Ectodermal cell (in vitro differentiated cells): ENCODE results near the gene MC5R. TPM values are rescaled to one million over a fixed set of nuclear protein-coding genes. Genes with fewer than 3 reads are reported as not detected.
A peak's percentile ranks its signal among the peaks of the same experiment; 100 is the strongest.

Experiments used
- H3K27ac ChIP-seq: 2 replicates; pipeline ENCODE4 v1.7.0; 2013; ENCODE audit warnings: mild to moderate bottlenecking, low read depth, low read length; ENCODE audit not compliant: insufficient read depth, poor library complexity, severe bottlenecking
- H3K27me3 ChIP-seq: 2 replicates; pipeline ENCODE4 v1.7.0; 2013; ENCODE audit warnings: mild to moderate bottlenecking, low read length; ENCODE audit not compliant: insufficient read depth, control insufficient read depth, poor library complexity, severe bottlenecking
- H3K36me3 ChIP-seq: one replicate; pipeline ENCODE4 v1.7.0; 2013; ENCODE audit warnings: low read length; ENCODE audit not compliant: control insufficient read depth, insufficient read depth
- H3K4me1 ChIP-seq: one replicate; pipeline ENCODE4 v1.7.0; 2013; ENCODE audit warnings: low read length; ENCODE audit not compliant: control insufficient read depth, insufficient read depth
- H3K4me3 ChIP-seq: 2 replicates; pipeline ENCODE4 v1.7.0; 2013; ENCODE audit warnings: low read depth, low read length, control low read depth; ENCODE audit not compliant: insufficient read depth
- H3K9me3 ChIP-seq: 2 replicates; pipeline ENCODE4 v1.7.0; 2013; ENCODE audit warnings: mild to moderate bottlenecking, low read length, moderate library complexity; ENCODE audit not compliant: control insufficient read depth
- WGBS, 2 experiments: methylation state at CpG; one replicate each; pipeline ENCODE4 v1.1.7; 2013; ENCODE audit warnings: missing lambda C conversion rate in 2 of 2; 5-methylcytosine and 5-hydroxymethylcytosine counted together
- polyA plus RNA-seq, 4 experiments: library from polyadenylated mRNA; stranded (reverse); fragments of 50-300 nt; gene quantifications; one replicate each; pipeline ENCODE4 v1.2.3, GENCODE V29; 2013

The MC5R gene
- polyA plus RNA-seq (2013, experiment 1 of 4), result 0.22 TPM
- polyA plus RNA-seq (2013, experiment 2 of 4), result 0.14 TPM
- 0.16 TPM for polyA plus RNA-seq (2013, experiment 3 of 4)
- 0.16 TPM for polyA plus RNA-seq (2013, experiment 4 of 4)

GRCh38 chr18:13823707-13824395 is at the start of gene MC5R:
TSS of gene MC5R (plus strand) at chr18:13824149. CDS start at chr18:13825766, 1,617 bp downstream.
- WGBS, 2 experiments, result 7 to 8% methylated on average over 54 of the region's 54 CpGs
- peaks cover 13% of the 10 kb centered on the region for H3K27me3 ChIP-seq

GRCh38 chr18:13775058-13775457 is 48.9 kb upstream of the MC5R start:
- no peaks in the 10 kb centered on the region for H3K27me3 ChIP-seq
- WGBS, 2 experiments, result 61 to 64% methylated on average over 3 of the region's 3 CpGs
- H3K27ac ChIP-seq, result no peak overlapping the region
- H3K4me3 ChIP-seq, result no peak overlapping the region
- no peaks in the 10 kb centered on the region for H3K36me3 ChIP-seq
- no peaks in the 10 kb centered on the region for H3K4me1 ChIP-seq
- no peaks in the 10 kb centered on the region for H3K9me3 ChIP-seq

More at GRCh38 chr18:13823707-13824395, at the start of gene MC5R:
- no peak within 1 kb of the TSS for H3K27ac ChIP-seq
- no peaks in the 10 kb centered on the region for H3K4me1 ChIP-seq
- H3K9me3 ChIP-seq, result no peaks in the 10 kb centered on the region
- peak within 1 kb of the TSS; percentile 29 for H3K4me3 ChIP-seq
- no peaks in the 10 kb centered on the region for H3K36me3 ChIP-seq

GRCh38 chr18:13791181-13791580 is 32.8 kb upstream of the MC5R start:
- Histone ChIP-seq H3K4me3 (no peak overlapping the region), H3K36me3 (no peaks in the 10 kb centered on the region), H3K9me3 (no peaks in the 10 kb centered on the region), H3K27me3 (no peaks in the 10 kb centered on the region), H3K27ac (no peak overlapping the region), H3K4me1 (no peaks in the 10 kb centered on the region)
- WGBS, 2 experiments, result 87 to 91% methylated on average over 7 of the region's 7 CpGs

GRCh38 chr18:13793819-13794218 is 30.1 kb upstream of the MC5R start:
- WGBS, 2 experiments, result 53 to 61% methylated on average over 7 of the region's 7 CpGs
- Histone ChIP-seq H3K36me3 (no peaks in the 10 kb centered on the region), H3K4me3 (no peak overlapping the region), H3K9me3 (no peaks in the 10 kb centered on the region), H3K4me1 (no peaks in the 10 kb centered on the region), H3K27ac (no peak overlapping the region), H3K27me3 (no peaks in the 10 kb centered on the region)

GRCh38 chr18:13796515-13796914 is 27.4 kb upstream of the MC5R start:
- WGBS, 2 experiments, result 89 to 90% methylated on average over 14 of the region's 14 CpGs
- H3K36me3 ChIP-seq, result no peaks in the 10 kb centered on the region
- no peaks in the 10 kb centered on the region for H3K9me3 ChIP-seq
- H3K4me3 ChIP-seq, result no peak overlapping the region
- peaks cover 16% of the 10 kb centered on the region for H3K27me3 ChIP-seq
- H3K27ac ChIP-seq, result no peak overlapping the region
- peaks cover 6% of the 10 kb centered on the region for H3K4me1 ChIP-seq

GRCh38 chr18:13797157-13797611 is 26.8 kb upstream of the MC5R start:
- Histone ChIP-seq H3K27ac (no peak overlapping the region), H3K4me1 (peaks cover 6% of the 10 kb centered on the region), H3K36me3 (no peaks in the 10 kb centered on the region), H3K27me3 (peaks cover 19% of the 10 kb centered on the region), H3K9me3 (no peaks in the 10 kb centered on the region), H3K4me3 (no peak overlapping the region)
- WGBS, 2 experiments, result 83 to 97% methylated on average over 2 to 3 of the region's 3 CpGs

GRCh38 chr18:13799396-13799795 is 24.6 kb upstream of the MC5R start:
- no peaks in the 10 kb centered on the region for H3K36me3 ChIP-seq
- H3K4me1 ChIP-seq, result peaks cover 6% of the 10 kb centered on the region
- H3K4me3 ChIP-seq, result no peak overlapping the region
- no peaks in the 10 kb centered on the region for H3K9me3 ChIP-seq
- WGBS, 2 experiments, result 87 to 91% methylated on average over 11 of the region's 11 CpGs
- no peak overlapping the region for H3K27ac ChIP-seq
- H3K27me3 ChIP-seq, result peaks cover 19% of the 10 kb centered on the region

GRCh38 chr18:13800505-13801259 is 23.3 kb upstream of the MC5R start:
- Histone ChIP-seq H3K27me3 (peaks cover 19% of the 10 kb centered on the region), H3K9me3 (no peaks in the 10 kb centered on the region), H3K4me3 (peak overlapping the region; percentile 40), H3K4me1 (peaks cover 6% of the 10 kb centered on the region), H3K27ac (no peak overlapping the region), H3K36me3 (no peaks in the 10 kb centered on the region)
- 13 to 14% methylated on average over 30 of the region's 30 CpGs for WGBS, 2 experiments

- Histone ChIP-seq H3K27ac (no peak overlapping the region), H3K9me3 (no peaks in the 10 kb centered on the region), H3K36me3 (no peaks in the 10 kb centered on the region), H3K4me1 (peaks cover 6% of the 10 kb centered on the region), H3K27me3 (peaks cover 19% of the 10 kb centered on the region), H3K4me3 (peak overlapping the region; percentile 40)
- 12% methylated on average over 15 of the region's 15 CpGs for WGBS, 2 experiments
These were observed 22.7 kb upstream of the MC5R start for GRCh38 chr18:13801260-13801601.

GRCh38 chr18:13804305-13804704 is 19.6 kb upstream of the MC5R start:
- Histone ChIP-seq H3K4me1 (peaks cover 10% of the 10 kb centered on the region), H3K4me3 (no peak overlapping the region), H3K36me3 (no peaks in the 10 kb centered on the region), H3K27me3 (peaks cover 19% of the 10 kb centered on the region), H3K9me3 (no peaks in the 10 kb centered on the region), H3K27ac (no peak overlapping the region)
- WGBS, 2 experiments, result 89 to 90% methylated on average over 4 of the region's 4 CpGs
